ENCODE measurements around the gene SOHLH2.

SOHLH2 gene

DNA sequence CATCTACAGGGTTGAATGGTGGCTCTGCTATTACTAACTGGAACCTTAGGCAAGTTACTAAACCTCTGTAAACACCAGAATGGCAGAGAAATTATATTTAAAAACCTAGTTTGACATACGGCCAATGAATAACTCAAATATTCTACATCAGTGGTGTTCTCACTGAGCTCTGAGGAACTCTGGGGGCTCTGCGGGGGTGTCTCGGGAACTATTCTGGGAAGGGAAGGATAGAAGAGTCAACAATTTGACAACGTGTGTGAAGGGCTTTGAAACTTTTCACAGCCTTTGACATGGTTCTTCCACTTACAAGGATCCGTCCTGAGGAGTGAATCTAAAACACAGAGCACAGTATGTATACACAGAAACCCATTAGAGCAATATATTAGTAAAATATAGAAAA, 38.7 kb downstream of the SOHLH2 start:
- no peak for DNase-seq

DNA sequence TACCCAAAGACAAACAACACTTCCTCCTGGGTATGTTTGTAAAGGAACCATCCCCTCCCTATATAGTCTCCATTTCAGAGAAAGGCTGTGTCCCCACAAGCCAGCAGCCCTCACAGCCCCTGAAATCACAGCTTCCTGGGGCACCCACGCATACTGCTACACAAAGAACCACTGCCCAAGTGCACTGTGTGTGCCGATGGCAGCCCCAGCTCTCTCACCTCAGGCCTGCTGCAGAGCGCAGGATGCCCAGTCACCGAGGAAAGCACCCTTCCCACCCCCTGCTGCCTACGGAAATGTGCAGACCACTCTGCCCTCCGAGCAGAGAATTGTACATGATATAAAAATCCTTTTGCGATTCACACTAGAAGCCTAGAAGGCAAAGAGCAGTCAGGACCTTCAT, 39.4 kb downstream of the SOHLH2 start:
- peak; percentile 66 for DNase-seq

DNA sequence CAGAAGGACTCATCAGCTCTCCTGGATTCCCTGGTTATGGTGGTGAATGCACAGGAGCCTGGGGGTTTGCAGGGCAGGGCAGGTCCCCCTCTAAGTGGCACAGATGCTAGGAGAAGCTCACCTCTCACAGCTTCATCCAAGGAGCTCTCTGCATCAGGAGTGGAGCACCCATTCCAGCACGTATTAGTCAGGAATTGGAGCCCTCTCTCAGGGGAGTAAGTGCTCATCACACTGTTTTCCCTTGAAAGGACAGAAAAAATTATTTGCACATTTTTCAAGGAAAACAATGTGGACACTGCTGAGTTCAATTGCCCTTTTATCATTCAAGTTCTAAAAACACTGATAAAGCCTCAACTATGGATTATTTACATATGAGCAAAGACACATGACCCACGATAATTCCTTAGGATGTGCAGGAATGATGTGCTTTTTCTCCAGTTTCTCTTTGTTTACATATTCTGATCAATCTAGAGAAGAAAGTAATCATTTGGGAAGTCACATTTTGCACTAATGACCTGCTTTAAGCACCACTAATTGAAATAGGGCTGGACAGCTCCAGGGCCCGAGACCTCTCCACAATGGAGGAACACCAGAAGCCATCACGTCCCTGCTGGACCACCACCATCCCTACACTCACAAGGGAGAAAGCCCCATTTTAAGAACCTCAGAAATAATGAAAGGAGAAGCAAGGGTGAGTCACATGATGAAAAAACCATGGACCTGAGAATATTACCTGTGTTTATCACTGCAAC, 40.6 kb downstream of the SOHLH2 start:
- peak; percentile 83 for DNase-seq

DNA sequence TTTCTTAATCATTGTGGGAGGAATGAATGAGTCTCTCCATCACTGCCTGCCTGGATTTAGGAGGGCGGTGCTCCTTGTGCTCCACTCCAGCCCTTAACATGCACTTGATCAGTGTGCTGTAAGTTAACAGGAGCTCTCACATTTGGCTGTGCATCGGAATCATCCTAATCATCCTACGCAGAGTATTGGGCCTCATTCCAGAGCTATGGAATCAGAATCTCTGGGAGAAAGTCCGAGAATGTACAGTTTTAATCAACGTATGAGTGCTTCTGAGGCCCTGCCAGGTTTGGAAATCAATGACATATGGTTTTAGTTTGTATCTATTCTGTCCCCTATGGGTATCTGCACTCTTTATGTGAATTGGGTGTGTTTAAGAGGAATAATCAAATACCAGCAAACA, 48.3 kb downstream of the SOHLH2 start:
- no peak for DNase-seq

DNA sequence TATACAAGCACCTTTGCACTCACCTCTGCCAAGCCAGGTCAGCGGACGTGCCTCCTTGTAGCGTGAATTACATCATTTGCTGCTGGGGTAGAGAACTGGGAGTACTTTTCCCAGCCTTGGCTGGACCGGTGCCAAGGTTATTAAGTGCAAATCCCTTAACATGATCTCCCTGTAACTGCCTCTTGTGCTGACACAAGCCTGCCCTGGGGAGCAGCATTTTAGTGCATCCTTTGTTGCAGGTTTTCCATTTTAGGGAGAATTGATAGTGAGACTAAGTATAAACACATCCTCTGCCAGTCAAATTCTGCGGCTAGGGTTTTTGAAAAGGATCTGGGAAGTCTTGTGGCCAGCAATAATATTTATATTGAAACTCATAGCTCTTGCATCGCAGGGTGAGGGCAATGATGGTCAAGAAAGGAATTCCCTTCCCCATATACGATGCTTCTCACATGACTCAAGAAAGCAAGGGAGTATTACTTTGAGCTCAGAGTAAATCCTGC, 50.5 kb downstream of the SOHLH2 start:
- DNase-seq = peak; percentile 95

DNA sequence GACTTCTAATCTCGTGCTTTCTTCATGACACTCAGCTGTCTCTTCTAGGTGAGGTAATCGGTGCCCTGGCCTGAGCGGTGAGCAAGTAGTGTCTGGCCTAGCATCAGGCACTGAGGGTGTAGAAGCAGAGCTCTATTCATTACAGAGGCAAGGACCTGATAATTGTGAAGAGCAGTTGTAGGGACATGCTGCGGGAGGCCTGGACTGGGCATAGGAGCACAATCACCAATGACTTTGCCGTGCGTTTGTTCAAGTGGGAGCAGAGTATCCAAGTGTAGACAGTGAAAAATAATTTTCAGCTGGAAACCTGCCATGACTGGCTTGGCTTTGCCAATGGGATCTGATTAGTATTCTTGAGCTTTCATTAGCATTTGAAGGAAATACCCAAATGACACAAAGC, 51.1 kb downstream of the SOHLH2 start:
- DNase-seq = peak; percentile 20

DNA sequence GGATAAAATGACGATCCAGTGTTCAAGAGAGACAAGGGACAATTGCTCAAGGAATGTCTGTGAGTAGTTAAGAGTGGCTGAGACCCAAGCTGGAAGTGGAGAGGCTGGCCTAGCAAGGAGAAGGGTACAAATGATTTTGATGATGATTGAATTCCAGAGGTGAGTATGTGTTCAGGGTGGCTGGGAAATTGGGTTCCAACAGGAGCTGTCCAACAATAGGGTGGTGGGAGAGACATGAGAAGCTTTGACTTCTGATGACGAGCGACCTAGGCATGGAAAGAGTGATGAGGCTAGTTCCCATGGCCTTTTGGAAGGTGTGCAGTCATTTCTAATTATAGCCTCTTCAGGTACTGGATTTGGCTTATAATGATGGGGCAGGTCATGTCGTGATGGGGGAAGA, 54.1 kb downstream of the SOHLH2 start:
- DNase-seq = no peak

DNA sequence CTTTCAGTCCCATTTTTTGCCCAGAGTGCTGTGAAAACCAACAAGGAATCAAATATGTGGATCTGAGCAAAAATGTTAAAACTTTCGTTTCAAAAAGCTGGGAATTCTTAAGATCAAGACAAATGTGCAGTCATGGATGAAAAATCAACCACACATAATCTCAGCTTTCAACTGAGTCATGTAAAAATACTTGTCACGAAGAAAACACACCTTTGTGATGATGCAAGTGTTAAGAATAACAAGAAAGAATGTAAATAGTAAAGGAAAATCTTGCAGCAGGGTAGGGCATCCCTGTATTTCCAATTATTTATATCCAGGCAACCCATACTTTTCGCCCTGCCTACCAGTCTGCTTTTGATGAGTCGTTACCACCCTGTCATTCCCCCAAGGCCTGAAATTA, 55.7 kb downstream of the SOHLH2 start:
- no peak for DNase-seq

DNA sequence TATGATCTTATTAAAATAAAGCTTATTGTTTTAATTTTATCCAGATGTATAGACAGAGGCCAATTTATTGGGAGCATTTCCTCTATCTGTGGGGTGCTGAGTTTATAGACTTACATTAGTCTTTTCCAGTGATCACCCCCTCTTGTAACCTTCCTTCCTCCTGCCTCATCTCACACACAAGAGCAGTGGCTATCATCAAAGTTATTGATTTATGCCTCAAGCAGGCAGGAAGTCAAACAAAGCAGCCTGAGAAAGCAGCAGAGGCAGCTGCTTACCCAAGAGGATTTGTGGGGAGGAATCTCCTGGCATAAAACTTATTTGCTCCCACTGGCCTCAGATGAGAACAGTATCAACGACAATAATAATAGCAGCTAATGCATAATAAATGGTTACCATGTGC, 56.9 kb downstream of the SOHLH2 start:
- DNase-seq = peak; percentile 87

DNA sequence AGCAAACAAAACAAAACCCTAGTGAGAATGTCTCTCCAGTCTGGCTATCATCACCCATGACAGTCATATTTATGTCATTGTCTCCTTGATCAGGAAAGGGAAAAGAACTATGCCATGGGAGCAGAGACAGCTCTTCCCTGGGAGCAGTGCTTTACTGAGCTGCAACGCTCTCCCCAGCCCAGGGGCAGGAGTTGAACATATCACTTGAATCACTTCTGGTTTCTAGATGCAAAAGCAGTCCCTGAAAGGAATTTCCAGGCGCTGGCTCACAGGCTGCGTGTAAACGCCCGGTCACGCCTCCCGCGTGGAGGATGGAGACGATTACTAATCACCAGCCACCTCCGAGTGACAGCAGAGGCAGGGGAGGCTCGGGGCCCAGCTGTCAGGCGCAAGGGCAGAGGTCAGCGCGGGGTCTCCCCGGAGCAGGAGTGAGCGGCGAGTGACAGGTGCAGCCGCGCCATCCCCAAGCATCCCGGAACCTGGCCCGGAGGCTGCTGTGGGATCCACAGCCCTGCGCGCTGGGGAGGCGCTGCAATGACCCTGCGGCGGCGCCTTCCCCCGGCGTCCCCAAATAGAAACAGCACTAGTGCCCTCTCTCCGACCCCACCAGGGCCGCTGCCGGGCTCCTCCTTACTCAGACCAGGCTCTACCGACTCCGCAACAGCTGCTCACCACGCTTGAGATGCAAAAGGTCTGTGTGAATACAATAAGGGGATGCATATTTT, 59.6 kb downstream of the SOHLH2 start:
- DNase-seq = no peak

DNA sequence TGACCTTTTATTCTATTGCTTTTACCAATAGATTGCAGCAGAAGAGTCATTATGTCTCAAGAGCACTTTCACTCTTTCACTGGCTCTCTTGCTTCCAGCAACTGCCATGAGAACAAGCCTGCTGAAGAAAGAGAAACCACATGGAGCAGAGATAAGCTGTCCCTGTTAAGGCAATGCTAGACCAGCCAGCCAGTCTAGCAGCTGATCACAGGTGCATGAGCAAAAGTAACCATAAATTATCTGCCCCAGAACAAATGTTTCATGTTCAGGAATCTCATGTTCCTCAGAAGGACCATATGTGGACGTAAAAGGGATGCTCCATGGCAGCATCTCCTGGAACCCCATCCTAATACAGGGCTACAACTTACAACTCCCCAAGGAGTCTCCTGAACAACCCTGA, 62.8 kb downstream of the SOHLH2 start:
- no peak for DNase-seq

DNA sequence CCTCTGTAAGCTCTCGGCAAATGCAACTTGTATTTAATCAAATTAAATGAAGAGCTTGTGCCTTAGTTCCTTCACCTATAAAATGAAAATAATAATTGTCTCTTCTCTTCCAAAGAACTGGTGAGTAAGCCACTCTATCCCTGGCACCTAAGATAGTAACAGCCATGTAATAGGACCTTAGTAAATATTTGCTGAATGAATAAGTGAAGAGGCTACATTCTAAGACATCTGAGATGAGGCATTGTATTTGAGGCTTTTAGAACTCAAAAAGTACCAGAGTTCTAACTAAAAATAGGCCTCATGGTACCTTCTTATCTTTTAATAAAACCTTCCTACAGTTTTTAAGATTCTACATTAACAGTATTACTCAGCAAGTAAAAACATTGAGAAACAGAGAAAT, 65.9 kb downstream of the SOHLH2 start:
- DNase-seq = no peak

DNA sequence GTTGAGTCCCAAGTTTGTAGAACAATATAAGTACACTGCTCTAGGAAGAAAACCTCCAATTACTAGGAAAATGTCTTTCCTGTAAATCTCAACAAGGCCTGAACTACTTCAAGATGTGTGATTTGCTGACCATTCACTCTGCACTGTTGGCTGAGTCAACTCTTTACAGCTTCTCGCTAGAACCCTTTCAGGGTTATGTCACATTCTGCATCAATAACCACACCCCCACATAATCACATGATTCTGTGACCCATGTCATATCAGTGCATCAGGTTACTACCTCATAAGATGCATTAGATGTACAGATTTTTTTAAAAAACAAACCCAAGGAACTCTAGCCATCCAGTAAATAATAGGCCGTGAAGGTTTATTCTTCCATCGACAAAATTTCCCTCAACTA, 67.0 kb downstream of the SOHLH2 start:
- DNase-seq = no peak

DNA sequence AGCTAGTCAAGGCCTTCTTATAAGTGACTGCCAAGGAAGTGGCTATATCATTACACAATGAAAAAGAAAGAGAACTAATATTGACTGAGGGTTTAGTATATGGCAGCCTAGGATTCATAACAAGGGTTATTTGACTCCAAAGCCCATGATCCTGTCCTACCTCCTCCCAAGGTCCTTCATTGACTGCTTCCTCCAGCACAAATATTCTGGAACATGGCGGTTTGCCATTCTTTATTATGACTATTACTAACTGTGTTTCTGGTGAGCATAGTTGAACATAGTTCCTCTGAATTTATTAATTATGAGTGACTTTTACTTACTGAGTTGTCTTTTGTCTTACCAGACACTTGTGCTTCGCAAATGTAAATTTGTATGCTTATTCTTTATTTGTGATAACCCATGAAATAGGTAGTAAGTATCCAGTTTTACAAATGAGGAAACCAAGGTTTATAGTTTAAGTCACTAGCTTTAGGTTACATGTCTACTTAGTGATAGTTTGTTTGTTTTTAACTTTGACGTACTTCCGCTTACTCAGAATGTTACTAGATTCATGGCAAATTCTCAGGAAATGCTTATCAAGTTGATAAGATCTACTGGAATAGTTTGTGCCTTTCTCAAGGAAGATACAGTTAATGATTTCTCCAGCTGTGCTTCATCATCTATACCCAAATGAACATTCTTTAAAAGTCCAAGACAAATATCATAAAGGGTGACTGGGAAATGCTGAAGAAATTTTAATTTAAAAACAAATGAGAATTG, 67.7 kb downstream of the SOHLH2 start:
- DNase-seq = no peak

DNA sequence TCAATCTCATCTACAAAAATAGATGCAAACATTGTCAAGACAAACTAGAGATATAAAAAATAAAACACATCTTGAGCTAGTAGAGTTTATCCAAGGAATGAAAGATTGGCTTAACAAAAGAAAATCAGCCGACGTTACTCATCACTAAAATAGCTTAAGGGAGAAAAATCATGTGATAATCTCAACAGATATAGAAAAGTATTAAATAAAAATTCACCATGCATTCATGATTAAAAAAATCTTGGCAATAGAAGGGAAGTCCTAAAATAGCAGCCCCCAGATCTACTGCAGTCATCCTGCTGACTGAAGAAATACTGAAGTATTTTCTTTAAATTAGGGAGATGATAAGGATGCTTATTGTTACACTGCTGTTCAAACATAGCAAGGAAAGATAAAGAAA, 70.6 kb downstream of the SOHLH2 start:
- DNase-seq = no peak

DNA sequence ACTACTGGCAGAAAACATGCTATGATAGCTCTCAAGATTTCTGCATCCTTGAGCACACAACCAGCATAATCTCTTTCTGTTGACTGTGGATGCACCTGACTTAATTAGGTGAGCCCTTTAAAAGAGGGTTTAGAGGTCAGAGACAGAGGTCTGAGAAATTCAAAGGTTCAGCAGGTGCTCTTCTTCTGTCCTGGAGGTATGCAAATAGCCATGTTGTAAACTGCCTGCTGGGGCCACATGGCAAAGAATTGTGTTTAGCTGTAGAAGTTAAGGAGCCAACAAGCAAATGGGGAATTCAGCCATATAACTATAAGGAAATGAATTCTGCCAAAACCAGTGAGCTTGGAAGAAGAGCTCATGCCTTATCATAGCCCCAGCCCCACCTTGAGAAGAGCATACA, 71.6 kb downstream of the SOHLH2 start:
- DNase-seq = peak; percentile 92

DNA sequence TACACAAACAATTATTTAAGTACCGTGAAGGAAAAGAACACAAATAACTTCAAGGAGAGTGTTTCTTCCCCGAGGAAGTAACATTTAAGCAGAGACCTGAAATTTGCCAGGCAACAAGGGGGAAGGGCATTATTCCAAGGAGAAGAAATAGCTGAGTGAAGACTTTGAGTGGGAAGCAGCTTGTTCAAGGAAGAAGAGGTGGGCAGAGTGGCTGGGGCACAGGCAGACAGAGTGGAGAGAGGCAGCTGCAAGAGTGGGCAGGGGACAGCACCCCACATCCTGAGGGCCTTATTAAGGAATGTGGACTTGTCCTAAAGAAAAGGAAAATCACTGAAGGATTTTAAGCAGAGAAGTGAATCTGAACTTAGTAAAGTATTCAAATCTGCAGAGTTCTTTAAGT, 78.5 kb downstream of the SOHLH2 start:
- no peak for DNase-seq

DNA sequence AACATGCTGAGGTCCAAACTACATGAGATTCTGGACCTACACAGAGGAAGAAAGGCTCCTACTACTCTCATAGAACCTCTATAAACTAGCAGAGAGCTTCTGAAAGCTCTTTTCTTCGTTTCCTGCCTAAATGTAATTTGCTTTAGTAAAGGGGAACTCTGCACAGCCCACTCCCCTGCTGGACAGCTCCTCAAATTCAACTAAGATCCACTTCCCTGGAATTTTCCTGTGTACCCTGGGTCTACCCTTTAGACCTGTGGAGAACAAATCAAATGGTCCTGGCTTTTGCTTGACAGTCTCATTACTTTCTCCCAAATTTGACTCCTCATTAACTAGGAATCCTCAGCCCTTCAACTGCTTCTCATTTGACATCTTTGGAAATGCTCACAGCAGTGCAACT, 79.7 kb downstream of the SOHLH2 start:
- no peak for DNase-seq

DNA sequence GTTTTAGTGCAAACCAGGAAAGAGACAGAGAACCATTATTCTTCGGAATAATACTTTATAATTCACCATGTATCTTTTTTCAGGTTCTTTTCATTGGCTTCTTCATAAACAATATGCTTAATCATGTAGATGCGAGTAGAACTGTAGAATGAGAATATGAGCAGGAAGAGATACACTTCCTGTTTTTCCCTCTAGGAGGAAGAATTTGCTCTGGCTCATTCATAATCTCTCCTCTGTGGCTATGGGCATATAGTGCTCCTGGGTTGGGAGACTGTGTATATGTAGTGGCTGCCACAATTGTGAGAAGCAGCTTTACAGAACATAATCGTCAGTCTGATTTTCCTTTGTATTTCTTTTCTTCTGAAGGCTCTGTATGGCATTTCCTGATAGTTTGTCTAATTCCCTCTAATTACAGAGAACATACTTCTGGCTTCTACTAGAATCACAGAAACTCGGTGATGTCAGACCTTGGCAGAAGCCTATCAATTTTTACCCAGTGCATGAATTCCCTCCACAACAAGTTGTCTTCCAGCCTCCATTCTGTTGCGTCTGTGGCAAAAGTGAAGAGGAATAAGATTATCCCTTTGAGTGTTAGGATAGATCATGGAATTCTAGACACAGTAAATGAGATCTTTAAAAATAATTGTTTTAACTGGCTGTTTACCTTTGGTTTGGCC, 80.3 kb downstream of the SOHLH2 start:
- peak; percentile 24 for DNase-seq

DNA sequence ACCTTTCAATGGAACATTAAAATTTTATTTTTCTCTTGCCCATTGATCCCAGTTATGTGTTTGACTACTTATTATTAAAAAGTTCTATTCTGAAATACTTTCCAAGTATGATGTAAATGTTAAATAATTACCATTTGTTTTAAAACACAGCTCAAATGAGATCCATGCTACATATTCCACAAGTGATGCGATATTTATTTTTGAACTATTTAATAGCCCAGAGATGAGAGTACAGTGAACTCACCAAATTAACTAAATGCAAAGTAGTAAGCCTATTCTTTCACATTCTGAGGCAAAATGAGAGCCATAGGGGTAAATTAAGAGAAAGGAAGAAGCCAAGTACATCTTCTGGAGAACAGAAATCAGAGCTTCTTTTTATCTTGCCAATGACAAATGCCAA, 82.0 kb downstream of the SOHLH2 start:
- no peak for DNase-seq

DNA sequence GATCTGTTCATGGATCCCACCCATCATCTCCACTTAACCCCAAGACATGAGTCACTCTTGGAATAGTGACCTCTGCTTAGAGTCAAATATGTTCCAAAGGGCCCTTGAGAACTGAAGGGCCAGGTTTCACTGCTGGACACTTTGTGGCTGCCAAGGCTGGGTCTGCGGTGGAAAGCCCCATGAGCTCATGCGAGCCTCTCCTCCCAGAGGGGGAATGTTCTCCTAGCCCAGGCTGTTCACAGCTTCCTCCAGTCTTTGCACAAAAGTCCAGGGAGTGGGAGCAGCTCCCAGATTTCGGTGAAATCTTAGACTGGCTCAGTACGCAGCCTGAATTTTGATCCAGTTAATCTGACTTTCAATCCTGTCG, 82.4 kb downstream of the SOHLH2 start:
- DNase-seq = peak; percentile 9

DNA sequence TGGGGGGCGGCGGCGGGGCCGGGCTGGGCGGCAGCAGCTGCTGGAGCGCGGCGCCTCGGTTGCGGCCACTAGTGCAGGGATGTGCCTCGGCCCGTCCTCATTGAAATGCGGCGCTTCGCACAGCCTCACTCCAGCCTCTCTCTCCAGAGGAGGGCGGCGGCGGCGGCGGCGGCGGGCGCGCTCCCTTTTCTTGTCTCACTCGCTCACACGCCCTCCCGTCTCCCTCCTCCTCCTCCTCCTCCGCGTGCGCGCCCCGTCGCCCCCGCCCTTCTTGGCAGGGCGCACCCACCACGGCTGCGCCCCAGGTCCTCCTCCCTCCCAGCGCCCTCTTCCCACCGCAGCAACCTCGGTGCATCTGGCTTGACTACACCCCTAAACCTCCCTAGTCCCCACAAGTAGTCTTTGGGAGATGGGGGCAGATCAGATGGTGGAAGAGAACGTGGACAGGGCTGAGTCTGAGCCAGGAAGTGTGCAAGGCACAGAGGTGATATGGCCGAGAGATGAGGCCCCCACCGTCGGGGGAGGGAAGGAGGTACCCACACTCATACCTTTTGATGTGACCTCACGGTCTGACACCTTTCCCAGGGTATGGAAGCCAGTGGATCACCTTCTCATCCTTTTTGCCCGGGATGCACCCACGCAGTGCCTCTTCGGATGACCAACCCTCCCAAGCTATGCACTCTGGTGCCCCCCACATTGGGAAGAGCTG, 83.0 kb downstream of the SOHLH2 start, which contains the start of gene DCLK1:
TSS of gene DCLK1 (minus strand) at position 161 of the 709 bp plus-strand sequence.
- DNase-seq = peak; percentile 90
